Memory B cell (primary cell): ENCODE results near the gene PLPP3.

Experiments
- ATAC-seq: fragments of 150-1000 bp; cut with Tn5 transposase; 2 replicates; pipeline ENCODE4 v1.10.0; 2021; ENCODE audit warnings: low read depth, mild to moderate bottlenecking, moderate library complexity
- DNase-seq, 2 donors: peaks; one replicate each; pipeline ENCODE4 v3.0.0; 2022; ENCODE audit warnings: low spot score in 2 of 2
- H3K27ac Mint-ChIP-seq: one replicate; pipeline ENCODE4 v1.8.0; 2022; ENCODE audit warnings: mild to moderate bottlenecking, moderate library complexity, mixed read lengths
- H3K27me3 Mint-ChIP-seq: one replicate; pipeline ENCODE4 v1.8.0; 2022; ENCODE audit warnings: mixed read lengths
- H3K36me3 Mint-ChIP-seq: one replicate; pipeline ENCODE4 v1.8.0; 2022; ENCODE audit warnings: mild to moderate bottlenecking, mixed read lengths
- H3K4me1 Mint-ChIP-seq: one replicate; pipeline ENCODE4 v1.8.0; 2022; ENCODE audit warnings: mixed read lengths
- H3K4me3 Mint-ChIP-seq: one replicate; pipeline ENCODE4 v1.8.0; 2022; ENCODE audit warnings: mild to moderate bottlenecking, moderate library complexity, mixed read lengths
- H3K9me3 Mint-ChIP-seq: one replicate; pipeline ENCODE4 v1.8.0; 2022; ENCODE audit warnings: mixed read lengths

The PLPP3 gene

DNA sequence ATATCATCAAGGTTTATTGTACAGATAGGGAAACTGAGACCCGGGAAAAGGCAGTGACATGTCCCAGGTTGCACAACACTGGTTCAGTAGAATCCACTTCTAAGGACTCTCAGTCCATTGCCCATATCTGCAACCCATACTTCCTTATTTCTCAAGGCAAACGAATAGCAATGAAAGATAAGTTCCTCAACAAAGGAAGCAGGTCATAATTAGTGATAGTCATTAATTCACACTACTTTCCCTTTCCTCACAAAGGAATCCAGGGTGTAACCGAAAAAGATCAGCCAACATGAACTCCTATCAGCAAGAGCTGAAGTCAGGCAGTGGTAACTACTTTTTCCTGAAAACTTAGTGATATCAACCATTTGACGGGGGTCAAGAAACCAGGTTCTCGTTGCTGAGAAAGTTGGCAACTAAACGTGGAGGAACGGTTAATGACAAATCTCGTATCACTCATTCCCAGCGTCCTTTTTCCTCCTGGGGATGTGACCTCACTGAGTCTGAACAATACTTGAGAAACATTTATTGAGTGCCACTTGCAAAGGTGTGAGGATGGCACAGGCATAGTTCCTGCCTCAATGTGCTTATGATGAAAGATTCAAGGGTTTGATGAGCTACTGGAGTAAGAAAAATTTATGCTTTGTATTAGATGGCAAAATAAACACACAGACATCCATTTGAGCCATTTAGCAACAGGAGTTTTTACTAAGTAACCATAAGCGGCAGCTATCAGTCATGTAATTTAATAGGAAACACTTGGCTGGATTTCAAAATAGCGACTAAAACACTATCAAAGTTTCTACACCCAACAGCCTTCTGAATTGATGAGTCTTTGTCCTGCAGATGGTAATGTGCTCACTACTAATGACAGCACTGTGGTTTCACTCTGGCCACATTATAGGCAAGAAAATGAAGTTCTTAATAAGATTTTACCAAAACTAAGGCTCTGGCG, 82.3 kb downstream of the PLPP3 start:
- Mint-ChIP-seq H3K4me3 (no peak overlapping the region), H3K4me1 (peaks cover 5% of the 10 kb centered on the region), H3K9me3 (no peaks in the 10 kb centered on the region), H3K27me3 (peaks cover 4% of the 10 kb centered on the region), H3K36me3 (peaks cover 9% of the 10 kb centered on the region), H3K27ac (no peak overlapping the region)
- no peak for DNase-seq
- no peak for ATAC-seq

- no peak overlapping the region for H3K27ac Mint-ChIP-seq
- H3K27me3 Mint-ChIP-seq, result peaks cover 4% of the 10 kb centered on the region
- ATAC-seq (no peak), DNase-seq (no peak)
- H3K36me3 Mint-ChIP-seq, result peaks cover 7% of the 10 kb centered on the region
- peaks cover 5% of the 10 kb centered on the region for H3K4me1 Mint-ChIP-seq
- no peaks in the 10 kb centered on the region for H3K9me3 Mint-ChIP-seq
- no peak overlapping the region for H3K4me3 Mint-ChIP-seq
Observed at GRCh38 chr1:56496158-56496557, 83.2 kb downstream of the PLPP3 start.

- H3K27me3 Mint-ChIP-seq, result peaks cover 2% of the 10 kb centered on the region
- peaks cover 5% of the 10 kb centered on the region for H3K4me1 Mint-ChIP-seq
- H3K36me3 Mint-ChIP-seq, result peaks cover 5% of the 10 kb centered on the region
- no peak overlapping the region for H3K4me3 Mint-ChIP-seq
- H3K27ac Mint-ChIP-seq, result no peak overlapping the region
- DNase-seq (no peak), ATAC-seq (no peak)
- H3K9me3 Mint-ChIP-seq, result no peaks in the 10 kb centered on the region
Observed at GRCh38 chr1:56495538-56495937, 83.8 kb downstream of the PLPP3 start.

- Mint-ChIP-seq H3K4me3 (no peak overlapping the region), H3K4me1 (peaks cover 2% of the 10 kb centered on the region), H3K9me3 (no peaks in the 10 kb centered on the region), H3K27me3 (no peaks in the 10 kb centered on the region), H3K27ac (no peak overlapping the region), H3K36me3 (peaks cover 4% of the 10 kb centered on the region)
- ATAC-seq, result no peak
- DNase-seq, result no peak
Observed at GRCh38 chr1:56494306-56494705, 85.1 kb downstream of the PLPP3 start.

DNA sequence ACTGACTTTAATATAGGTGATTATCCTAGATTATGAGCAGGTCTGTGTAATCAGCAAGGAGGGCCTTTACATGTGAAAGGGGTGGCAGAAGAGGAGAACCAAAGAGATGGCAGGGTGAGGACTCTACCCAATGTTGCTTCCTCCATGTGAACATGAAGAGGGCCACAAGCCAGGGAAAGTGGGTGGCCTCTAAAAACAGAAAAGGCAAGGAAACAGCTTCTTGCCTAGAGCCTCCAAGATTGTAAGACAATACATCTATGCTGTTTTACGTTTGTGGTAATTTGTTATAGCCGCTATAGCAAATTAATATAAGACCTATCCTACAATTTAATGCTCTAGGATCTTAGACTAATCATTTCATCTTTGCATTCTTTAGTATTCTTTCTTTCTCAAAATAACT, 85.5 kb downstream of the PLPP3 start:
- no peak overlapping the region for H3K4me3 Mint-ChIP-seq
- H3K4me1 Mint-ChIP-seq, result peaks cover 2% of the 10 kb centered on the region
- H3K9me3 Mint-ChIP-seq, result no peaks in the 10 kb centered on the region
- H3K36me3 Mint-ChIP-seq, result peaks cover 4% of the 10 kb centered on the region
- no peak for ATAC-seq
- H3K27me3 Mint-ChIP-seq, result no peaks in the 10 kb centered on the region
- no peak overlapping the region for H3K27ac Mint-ChIP-seq
- no peak for DNase-seq

DNA sequence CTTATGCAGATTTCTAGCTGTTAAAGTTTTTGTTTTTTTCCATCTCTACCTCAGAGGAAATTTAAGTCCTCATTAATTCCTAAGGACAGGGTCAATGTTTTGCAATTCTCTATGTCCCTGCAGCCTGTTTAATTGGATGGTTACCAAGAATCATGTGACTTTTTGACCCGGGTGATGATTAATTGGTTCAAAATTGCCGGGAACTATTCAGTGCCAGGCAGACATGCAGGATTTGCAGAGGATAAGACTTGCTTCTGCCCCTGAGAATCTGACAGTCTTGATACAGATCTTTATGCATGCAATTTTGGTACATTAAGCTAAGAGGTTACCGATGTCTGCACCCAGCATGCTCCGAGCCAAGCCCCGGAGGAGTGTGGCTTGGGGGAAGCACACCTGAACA, 87.9 kb downstream of the PLPP3 start:
- ATAC-seq (no peak), DNase-seq (no peak)
- Mint-ChIP-seq H3K27me3 (no peaks in the 10 kb centered on the region), H3K4me3 (no peak overlapping the region), H3K36me3 (peaks cover 4% of the 10 kb centered on the region), H3K9me3 (no peaks in the 10 kb centered on the region), H3K27ac (no peak overlapping the region), H3K4me1 (peaks cover 2% of the 10 kb centered on the region)

GRCh38 chr1:56490619-56491018, 88.7 kb downstream of the PLPP3 start:
- Mint-ChIP-seq H3K27ac (no peak overlapping the region), H3K36me3 (peaks cover 4% of the 10 kb centered on the region), H3K4me1 (peaks cover 2% of the 10 kb centered on the region), H3K4me3 (no peak overlapping the region), H3K27me3 (no peaks in the 10 kb centered on the region), H3K9me3 (no peaks in the 10 kb centered on the region)
- DNase-seq (no peak), ATAC-seq (no peak)

DNA sequence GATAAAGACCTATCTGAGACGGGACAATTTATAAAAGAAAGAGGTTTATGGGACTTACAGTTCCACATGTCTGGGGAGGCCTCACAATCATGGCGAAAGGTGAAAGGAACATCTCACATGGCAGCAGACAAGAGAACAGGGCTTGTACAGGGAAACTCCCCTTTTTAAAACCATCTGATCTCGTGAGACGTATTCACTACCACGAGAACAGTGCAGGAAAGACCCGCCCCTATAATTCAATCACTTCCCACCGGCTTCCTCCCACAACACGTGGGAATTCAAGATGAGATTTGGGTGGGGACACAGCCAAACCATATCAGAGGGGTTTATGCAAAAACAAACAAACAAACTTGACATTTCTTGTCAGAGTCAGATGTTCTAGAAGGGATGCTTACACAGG, 89.7 kb downstream of the PLPP3 start:
- Mint-ChIP-seq H3K4me1 (peaks cover 2% of the 10 kb centered on the region), H3K27me3 (no peaks in the 10 kb centered on the region), H3K4me3 (no peak overlapping the region), H3K36me3 (peaks cover 4% of the 10 kb centered on the region), H3K27ac (no peak overlapping the region), H3K9me3 (peaks cover 2% of the 10 kb centered on the region)
- ATAC-seq (no peak), DNase-seq (no peak)

DNA sequence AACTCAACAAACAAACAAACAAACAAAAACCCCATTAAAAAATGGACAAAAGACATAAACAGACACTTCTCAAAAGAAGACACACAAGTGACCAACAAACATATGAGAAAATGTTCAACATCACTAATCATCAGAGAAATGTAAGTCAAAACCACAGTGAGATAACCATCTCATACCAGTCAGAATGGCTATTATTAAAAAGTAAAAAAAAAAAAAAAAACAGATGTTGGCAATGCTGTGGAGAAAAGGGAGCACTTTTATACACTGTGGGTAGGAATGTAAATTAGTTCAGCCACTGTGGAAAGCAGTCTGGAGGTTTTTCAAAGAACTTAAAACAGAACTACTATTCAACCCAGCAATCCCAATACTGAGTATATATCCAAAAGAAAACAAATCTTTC, 94.7 kb downstream of the PLPP3 start:
- Mint-ChIP-seq H3K27ac (no peak overlapping the region), H3K36me3 (peaks cover 1% of the 10 kb centered on the region), H3K4me1 (no peaks in the 10 kb centered on the region), H3K27me3 (peaks cover 3% of the 10 kb centered on the region), H3K4me3 (no peak overlapping the region), H3K9me3 (peaks cover 2% of the 10 kb centered on the region)
- ATAC-seq, result no peak
- DNase-seq, result no peak

- peaks cover 12% of the 10 kb centered on the region for H3K27me3 Mint-ChIP-seq
- no peak for ATAC-seq
Observed at GRCh38 chr1:56483104-56483503, 96.3 kb downstream of the PLPP3 start.

GRCh38 chr1:56482486-56482885, 96.9 kb downstream of the PLPP3 start:
- DNase-seq (no peak), ATAC-seq (no peak)
- Mint-ChIP-seq H3K9me3 (peaks cover 2% of the 10 kb centered on the region), H3K4me3 (no peak overlapping the region), H3K36me3 (peaks cover 4% of the 10 kb centered on the region), H3K4me1 (peaks cover 7% of the 10 kb centered on the region), H3K27ac (no peak overlapping the region), H3K27me3 (peaks cover 12% of the 10 kb centered on the region)

More at GRCh38 chr1:56483104-56483503, 96.3 kb downstream of the PLPP3 start:
- no peak overlapping the region for H3K4me3 Mint-ChIP-seq
- DNase-seq, result no peak
- peaks cover 4% of the 10 kb centered on the region for H3K36me3 Mint-ChIP-seq
- H3K27ac Mint-ChIP-seq, result no peak overlapping the region
- peaks cover 7% of the 10 kb centered on the region for H3K4me1 Mint-ChIP-seq
- H3K9me3 Mint-ChIP-seq, result peaks cover 2% of the 10 kb centered on the region

- Mint-ChIP-seq H3K27me3 (peaks cover 15% of the 10 kb centered on the region), H3K36me3 (peaks cover 4% of the 10 kb centered on the region), H3K9me3 (peaks cover 2% of the 10 kb centered on the region), H3K4me3 (no peak overlapping the region), H3K4me1 (peaks cover 9% of the 10 kb centered on the region), H3K27ac (no peak overlapping the region)
- DNase-seq (no peak), ATAC-seq (no peak)
Observed at GRCh38 chr1:56481140-56481694, 98.1 kb downstream of the PLPP3 start.

GRCh38 chr1:56478734-56479133, 100.6 kb downstream of the PLPP3 start:
- Mint-ChIP-seq H3K36me3 (peaks cover 4% of the 10 kb centered on the region), H3K4me1 (peaks cover 10% of the 10 kb centered on the region)

GRCh38 chr1:56477164-56478111, 101.9 kb downstream of the PLPP3 start:
- Mint-ChIP-seq H3K36me3 (peaks cover 3% of the 10 kb centered on the region), H3K27me3 (peaks cover 15% of the 10 kb centered on the region), H3K27ac (no peak overlapping the region), H3K4me1 (peaks cover 22% of the 10 kb centered on the region), H3K9me3 (no peaks in the 10 kb centered on the region), H3K4me3 (peak overlapping the region; percentile 72)
- ATAC-seq (no peak), DNase-seq (no peak)

More at GRCh38 chr1:56478734-56479133, 100.6 kb downstream of the PLPP3 start:
- DNase-seq, result no peak
- H3K4me3 Mint-ChIP-seq, result peak overlapping the region; percentile 2
- ATAC-seq, result no peak
- no peak overlapping the region for H3K27ac Mint-ChIP-seq
- peaks cover 15% of the 10 kb centered on the region for H3K27me3 Mint-ChIP-seq
- no peaks in the 10 kb centered on the region for H3K9me3 Mint-ChIP-seq
